Kidney (tissue), 14 donors: Measurements from ENCODE around the gene UBD. TPM values are rescaled to one million over a fixed set of nuclear protein-coding genes. Genes with fewer than 3 reads are reported as not detected.

Experiments
- DNase-seq, 5 donors: peaks; one replicate each; pipeline ENCODE4 v3.0.0-alpha.2; 2013 to 2020
- FAIRE-seq: peaks from 2 replicates; lab custom pipeline; 2012; peaks lifted over from hg19 to GRCh38; lab: Jason Lieb, UNC
- H3K27ac ChIP-seq, 2 donors: one replicate each; pipeline ENCODE4 v1.7.0; 2013; ENCODE audit warnings: low read depth in 2 of 2, low read length in 2 of 2, inconsistent platforms in 1 of 2
- H3K27me3 ChIP-seq: one replicate; pipeline ENCODE4 v1.7.1; 2013; ENCODE audit warnings: low read length, inconsistent platforms; ENCODE audit not compliant: control insufficient read depth, insufficient read depth
- H3K36me3 ChIP-seq, 3 donors: one replicate each; pipeline versions ENCODE4 v1.7.0 to v1.7.1; 2013; ENCODE audit warnings: low read length in 3 of 3, control low read depth in 1 of 3, inconsistent platforms in 1 of 3; ENCODE audit not compliant: insufficient read depth in 3 of 3, control insufficient read depth in 2 of 3
- H3K4me1 ChIP-seq, 3 donors: one replicate each; pipeline versions ENCODE4 v1.7.0 to v1.7.1; 2013; ENCODE audit warnings: low read length in 3 of 3, inconsistent platforms in 1 of 3, low read depth in 1 of 3; ENCODE audit not compliant: control insufficient read depth in 2 of 3, insufficient read depth in 2 of 3
- H3K4me3 ChIP-seq, 3 donors: one replicate each; pipeline versions ENCODE4 v1.7.0 to v1.8.1; 2013; ENCODE audit warnings: low read length in 3 of 3, control low read depth in 1 of 3, inconsistent platforms in 1 of 3
- H3K9ac ChIP-seq, 3 donors: one replicate each; pipeline versions ENCODE4 v1.7.0 to v1.7.1; 2013; ENCODE audit warnings: low read length in 3 of 3, control low read depth in 1 of 3, inconsistent platforms in 1 of 3
- H3K9me3 ChIP-seq, 3 donors: one replicate each; pipeline versions ENCODE4 v1.7.0 to v1.7.1; 2013; ENCODE audit warnings: low read length in 3 of 3, control low read depth in 1 of 3, inconsistent platforms in 1 of 3; ENCODE audit not compliant: control insufficient read depth in 2 of 3, insufficient read depth in 1 of 3
- CTCF ChIP-seq: IDR thresholded peaks from 3 replicates; pipeline ENCODE4 v1.5.1; 2012; ENCODE audit warnings: mild to moderate bottlenecking, moderate library complexity, borderline replicate concordance; ENCODE audit not compliant: insufficient read depth; ENCODE audit errors: extremely low read depth
- intact Hi-C: fragments of 100-400 bp; cut with DNase I; formaldehyde crosslinking; loops from one replicate; pipeline ENCODE4 v1.11.1; 2022
- polyA plus RNA-seq: library from polyadenylated mRNA; stranded (reverse); fragments of 350-450 nt; fragmentation: Illumina TruSeq; extraction: RNeasy Lipid Tissue Mini Kit (QIAGEN cat#74804); gene quantifications from one replicate; pipeline ENCODE4 v1.2.3, GENCODE V29; 2014; ENCODE audit warnings: low read depth, low replicate concordance; ENCODE audit not compliant: insufficient read depth
- total RNA-seq: library from RNA; stranded (reverse); fragmentation: NEBNext Ultra II Directional; extraction: Animal tissue kit (Norgen Biotek cat#: 25700); gene quantifications from one replicate; pipeline ENCODE4 v1.2.1, GENCODE V29; 2021
- donor health status: control.
- donor health status: control.
- donor health status: control.
- donor health status: control.
- donor health status: control.
- donor health status: DM: yes; HTN: yes; CAD: no.
- donor health status: Normal renal cell carcinoma (clear cell type).

UBD gene
- total and polyA plus RNA-seq, 2 donors from 2014 or later, result 16.9 to 33.5 TPM

- Histone ChIP-seq H3K36me3 (no peaks in the 10 kb centered on the region), H3K27ac (no peak overlapping the region), H3K4me1 (no peaks in the 10 kb centered on the region), H3K9ac (no peak overlapping the region), H3K27me3 (no peaks in the 10 kb centered on the region), H3K9me3 (no peaks in the 10 kb centered on the region), H3K4me3 (no peak overlapping the region)
- no peak for FAIRE-seq
- no peak for TF ChIP-seq CTCF
- intact Hi-C loops, result no loop called here
- DNase-seq, result no peak
Observed at GRCh38 chr6:29529956-29530355, 29.6 kb downstream of the UBD start.

GRCh38 chr6:29528988-29529560, 30.5 kb downstream of the UBD start:
- no peak overlapping the region for H3K9ac ChIP-seq
- no peak for DNase-seq
- H3K27ac ChIP-seq, result no peak overlapping the region
- H3K4me1 ChIP-seq, result no peaks in the 10 kb centered on the region
- H3K4me3 ChIP-seq, result no peak overlapping the region
- no peak for FAIRE-seq
- H3K9me3 ChIP-seq, result no peaks in the 10 kb centered on the region
- intact Hi-C loops, result no loop called here
- H3K27me3 ChIP-seq, result no peaks in the 10 kb centered on the region
- H3K36me3 ChIP-seq, result no peaks in the 10 kb centered on the region
- TF ChIP-seq CTCF, result no peak

- FAIRE-seq (no peak), DNase-seq (no peak)
- no peak overlapping the region for H3K9ac ChIP-seq
- intact Hi-C loops, result no loop called here
- no peaks in the 10 kb centered on the region for H3K27me3 ChIP-seq
- TF ChIP-seq CTCF, result no peak
- H3K4me3 ChIP-seq, result no peak overlapping the region
- H3K4me1 ChIP-seq, result no peaks in the 10 kb centered on the region
- no peak overlapping the region for H3K27ac ChIP-seq
- H3K9me3 ChIP-seq, result no peaks in the 10 kb centered on the region
- no peaks in the 10 kb centered on the region for H3K36me3 ChIP-seq
Observed at GRCh38 chr6:29528300-29528931, 31.1 kb downstream of the UBD start.
